Naive B cell (primary cell): ENCODE data around the gene PIK3R3. TPM values are rescaled to one million over a fixed set of nuclear protein-coding genes. Genes with fewer than 3 reads are reported as not detected.

Experiments
- ATAC-seq, 2 donors: fragments of 150-1000 bp; cut with Tn5 transposase; 2 replicates each; pipeline ENCODE4 v1.10.0; 2021; ENCODE audit warnings: low read depth in 2 of 2, mild to moderate bottlenecking in 2 of 2, moderate library complexity in 2 of 2
- DNase-seq: peaks from one replicate; pipeline ENCODE4 v3.0.0; 2022
- H3K27ac Mint-ChIP-seq, 6 donors: one replicate each; pipeline ENCODE4 v1.8.0; 2020 to 2022; ENCODE audit warnings: mild to moderate bottlenecking in 6 of 6, mixed read lengths in 6 of 6, moderate library complexity in 5 of 6, inconsistent platforms in 2 of 6
- H3K27me3 Mint-ChIP-seq, 3 donors: one replicate each; pipeline ENCODE4 v1.8.0; 2021 to 2022; ENCODE audit warnings: mixed read lengths in 3 of 3, mild to moderate bottlenecking in 1 of 3
- H3K36me3 Mint-ChIP-seq, 2 donors: one replicate each; pipeline ENCODE4 v1.8.0; 2020 to 2022; ENCODE audit warnings: mixed read lengths in 2 of 2, inconsistent platforms in 1 of 2, mild to moderate bottlenecking in 1 of 2
- H3K4me1 Mint-ChIP-seq, 3 donors: one replicate each; pipeline ENCODE4 v1.8.0; 2020 to 2022; ENCODE audit warnings: mixed read lengths in 3 of 3, inconsistent platforms in 1 of 3, mild to moderate bottlenecking in 1 of 3, moderate library complexity in 1 of 3
- H3K4me3 Mint-ChIP-seq, 8 donors: one replicate each; pipeline ENCODE4 v1.8.0; 2020 to 2022; ENCODE audit warnings: mild to moderate bottlenecking in 8 of 8, mixed read lengths in 8 of 8, moderate library complexity in 8 of 8, inconsistent platforms in 2 of 8
- H3K9me3 Mint-ChIP-seq, 7 donors: one replicate each; pipeline ENCODE4 v1.8.0; 2020 to 2022; ENCODE audit warnings: mixed read lengths in 7 of 7, mild to moderate bottlenecking in 5 of 7, inconsistent platforms in 2 of 7, moderate library complexity in 1 of 7
- polyA plus RNA-seq, 6 donors: library from polyadenylated mRNA; unstranded; fragments of 300-500 nt; fragmentation: Illumina TruSeq; gene quantifications; one replicate each; pipeline ENCODE4 v1.2.3, GENCODE V29; 2021; ENCODE audit warnings: low read depth in 6 of 6

The PIK3R3 gene
- polyA plus RNA-seq, 6 donors from 2014 or later = 0.11 to 0.31 (median 0.25) TPM; not detected in 3

GRCh38 chr1:46011121-46011695 lies 121.2 kb downstream of the PIK3R3 start:
- H3K27ac Mint-ChIP-seq = no peak overlapping the region
- peaks cover 0 to 2% (median 0%) of the 10 kb centered on the region in 7 donors for H3K9me3 Mint-ChIP-seq
- H3K36me3 Mint-ChIP-seq = peaks cover 15 to 35% of the 10 kb centered on the region in 2 donors
- H3K4me3 Mint-ChIP-seq = no peak overlapping the region
- ATAC-seq (no peak), DNase-seq (no peak)
- H3K4me1 Mint-ChIP-seq = no peaks in the 10 kb centered on the region
- no peaks in the 10 kb centered on the region for H3K27me3 Mint-ChIP-seq

DNA sequence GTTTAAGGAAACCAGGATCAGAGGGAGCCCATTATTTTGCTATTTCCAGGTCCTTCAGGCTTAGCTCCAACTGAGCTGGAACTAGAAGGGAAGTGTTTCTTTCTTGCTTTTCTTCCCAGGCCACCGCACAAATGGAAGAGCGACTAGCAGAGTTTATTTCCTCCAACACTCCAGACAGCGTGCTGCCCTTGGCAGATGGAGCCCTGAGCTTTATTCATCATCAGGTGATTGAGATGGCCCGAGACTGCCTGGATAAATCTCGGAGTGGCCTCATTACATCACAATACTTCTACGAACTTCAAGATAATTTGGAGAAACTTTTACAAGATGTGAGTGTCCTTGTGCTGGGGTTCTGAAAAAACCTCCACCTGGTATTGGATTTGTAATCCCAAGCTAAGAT lies 121.8 kb downstream of the PIK3R3 start:
- DNase-seq (no peak), ATAC-seq (no peak)
- Mint-ChIP-seq H3K9me3 (peaks cover 0 to 2% (median 0%) of the 10 kb centered on the region in 7 donors), H3K27me3 (no peaks in the 10 kb centered on the region), H3K27ac (no peak overlapping the region), H3K4me3 (no peak overlapping the region), H3K36me3 (peaks cover 15 to 35% of the 10 kb centered on the region in 2 donors), H3K4me1 (no peaks in the 10 kb centered on the region)

DNA sequence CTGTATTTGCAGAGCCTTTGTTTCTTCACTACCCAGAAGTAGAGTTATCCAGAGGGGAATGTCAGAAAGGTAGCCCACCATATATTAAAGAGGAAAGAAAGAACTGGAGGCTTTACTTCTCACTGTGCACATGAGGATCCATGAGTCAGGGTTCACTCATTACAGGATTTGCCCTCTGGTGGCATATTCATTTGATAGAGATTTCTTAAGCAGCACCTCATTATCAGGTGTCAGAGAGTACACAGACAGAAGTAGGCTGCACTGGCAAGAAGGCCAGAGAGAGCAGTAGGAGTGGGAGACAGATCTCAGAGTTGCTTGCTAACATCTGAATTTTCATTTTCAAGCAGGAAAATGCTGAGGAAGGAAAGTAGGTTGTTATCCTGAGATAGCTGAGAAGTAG lies 123.8 kb downstream of the PIK3R3 start:
- H3K27me3 Mint-ChIP-seq = no peaks in the 10 kb centered on the region
- no peak for DNase-seq
- H3K4me1 Mint-ChIP-seq = no peaks in the 10 kb centered on the region
- no peak overlapping the region for H3K4me3 Mint-ChIP-seq
- peaks cover 20 to 35% of the 10 kb centered on the region in 2 donors for H3K36me3 Mint-ChIP-seq
- H3K9me3 Mint-ChIP-seq = peaks cover 0 to 1% (median 0%) of the 10 kb centered on the region in 7 donors
- H3K27ac Mint-ChIP-seq = peak overlapping the region in 1 of 6 donors; percentile 84
- no peak for ATAC-seq

DNA sequence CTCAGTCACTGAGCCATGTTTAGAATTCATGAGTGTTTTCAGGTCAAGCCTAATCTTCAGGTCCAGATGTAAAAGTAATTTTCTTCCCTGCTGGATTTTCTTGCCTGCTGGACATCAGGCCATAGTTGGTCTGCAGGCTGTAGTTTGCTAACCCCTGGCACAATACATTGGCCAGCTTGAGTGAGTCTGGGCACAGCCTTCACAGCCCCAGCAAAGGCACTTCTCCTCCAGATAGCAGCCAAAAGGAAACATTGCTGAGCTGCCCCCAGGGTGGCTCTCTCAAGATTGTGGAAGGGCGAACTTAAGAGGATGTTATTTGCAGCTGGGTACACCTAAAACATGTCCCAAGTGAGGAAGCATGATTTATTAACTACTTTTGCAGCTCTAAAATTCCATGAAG lies 126.8 kb downstream of the PIK3R3 start:
- H3K4me3 Mint-ChIP-seq = no peak overlapping the region
- ATAC-seq (no peak), DNase-seq (no peak)
- no peaks in the 10 kb centered on the region for H3K27me3 Mint-ChIP-seq
- H3K36me3 Mint-ChIP-seq = peaks cover 19 to 34% of the 10 kb centered on the region in 2 donors
- no peaks in the 10 kb centered on the region for H3K4me1 Mint-ChIP-seq
- no peaks in the 10 kb centered on the region for H3K9me3 Mint-ChIP-seq
- no peak overlapping the region for H3K27ac Mint-ChIP-seq

DNA sequence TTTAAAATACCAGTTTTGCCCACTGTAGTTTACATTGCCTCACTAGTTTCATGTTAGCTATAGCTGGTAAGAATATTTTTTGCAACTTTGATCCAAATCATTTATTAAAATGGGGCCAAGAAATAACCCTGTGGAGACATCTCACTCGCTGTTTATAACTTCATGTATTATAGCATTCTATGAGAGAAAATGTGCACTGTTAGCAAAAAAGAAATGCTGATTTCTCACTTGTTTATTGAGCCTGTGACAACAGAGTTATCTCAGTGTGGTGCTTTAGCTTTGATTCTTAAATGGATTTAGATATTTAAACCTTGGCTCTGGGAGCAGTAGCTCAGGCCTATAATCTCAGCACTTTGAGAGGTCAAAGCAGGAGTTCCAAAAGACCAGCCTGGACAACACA lies 127.9 kb downstream of the PIK3R3 start:
- peak overlapping the region in 1 of 6 donors; percentile 9 for H3K27ac Mint-ChIP-seq
- H3K9me3 Mint-ChIP-seq = no peaks in the 10 kb centered on the region
- no peak overlapping the region for H3K4me3 Mint-ChIP-seq
- no peaks in the 10 kb centered on the region for H3K4me1 Mint-ChIP-seq
- peaks cover 13 to 23% of the 10 kb centered on the region in 2 donors for H3K36me3 Mint-ChIP-seq
- no peaks in the 10 kb centered on the region for H3K27me3 Mint-ChIP-seq
- ATAC-seq (no peak), DNase-seq (no peak)

- Mint-ChIP-seq H3K9me3 (no peaks in the 10 kb centered on the region), H3K27me3 (no peaks in the 10 kb centered on the region), H3K36me3 (peaks cover 9 to 16% of the 10 kb centered on the region in 2 donors), H3K27ac (no peak overlapping the region), H3K4me3 (no peak overlapping the region), H3K4me1 (no peaks in the 10 kb centered on the region)
- ATAC-seq (no peak), DNase-seq (no peak)
Measured at GRCh38 chr1:46003315-46003714, 129.1 kb downstream of the PIK3R3 start.

DNA sequence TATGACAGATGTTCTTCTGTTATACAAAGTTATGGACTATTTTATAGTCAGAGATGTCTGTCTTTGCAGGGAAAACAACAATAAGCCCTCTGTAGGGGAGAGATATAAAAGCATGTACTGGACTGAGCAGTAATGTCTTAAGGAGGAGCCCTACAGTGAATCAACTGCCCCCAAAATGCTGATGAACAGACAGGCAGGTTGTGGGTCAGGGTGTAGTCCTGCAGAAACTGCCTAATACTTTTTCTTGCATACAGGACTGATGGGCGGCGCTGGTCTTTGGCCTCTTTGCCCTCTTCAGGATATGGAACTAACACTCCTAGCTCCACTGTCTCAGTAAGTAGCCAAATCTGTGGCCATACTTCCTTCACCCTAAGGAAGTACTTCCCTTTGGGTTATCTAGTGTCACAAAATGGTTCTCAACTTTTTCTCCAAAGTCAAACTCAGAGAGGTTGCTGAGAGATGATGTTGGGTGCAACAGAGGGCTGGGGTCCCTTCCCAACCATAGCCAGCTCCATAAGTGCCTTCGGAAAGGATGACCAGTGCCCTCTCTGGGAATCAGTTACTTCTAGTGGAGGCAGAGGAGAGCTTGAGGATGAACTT lies 129.8 kb downstream of the PIK3R3 start:
- H3K36me3 Mint-ChIP-seq = peaks cover 5 to 9% of the 10 kb centered on the region in 2 donors
- no peaks in the 10 kb centered on the region for H3K9me3 Mint-ChIP-seq
- no peak for DNase-seq
- no peak overlapping the region for H3K4me3 Mint-ChIP-seq
- no peak overlapping the region for H3K27ac Mint-ChIP-seq
- H3K4me1 Mint-ChIP-seq = no peaks in the 10 kb centered on the region
- no peak for ATAC-seq
- H3K27me3 Mint-ChIP-seq = no peaks in the 10 kb centered on the region

- peaks cover 0 to 5% of the 10 kb centered on the region in 2 donors for H3K36me3 Mint-ChIP-seq
- no peaks in the 10 kb centered on the region for H3K9me3 Mint-ChIP-seq
- H3K4me1 Mint-ChIP-seq = no peaks in the 10 kb centered on the region
Measured at GRCh38 chr1:46001081-46001785, 131.2 kb downstream of the PIK3R3 start.

GRCh38 chr1:45999507-45999906 lies 132.9 kb downstream of the PIK3R3 start:
- no peaks in the 10 kb centered on the region for H3K9me3 Mint-ChIP-seq
- H3K4me1 Mint-ChIP-seq = no peaks in the 10 kb centered on the region
- ATAC-seq (no peak), DNase-seq (no peak)
- no peaks in the 10 kb centered on the region for H3K27me3 Mint-ChIP-seq
- H3K36me3 Mint-ChIP-seq = peaks cover 0 to 4% of the 10 kb centered on the region in 2 donors
- H3K4me3 Mint-ChIP-seq = no peak overlapping the region
- no peak overlapping the region for H3K27ac Mint-ChIP-seq

More at GRCh38 chr1:46001081-46001785, 131.2 kb downstream of the PIK3R3 start:
- Mint-ChIP-seq H3K27ac (peak overlapping the region in 1 of 6 donors; percentile 23), H3K4me3 (no peak overlapping the region), H3K27me3 (no peaks in the 10 kb centered on the region)
- DNase-seq (no peak), ATAC-seq (no peak)

- ATAC-seq (no peak), DNase-seq (no peak)
- no peaks in the 10 kb centered on the region for H3K36me3 Mint-ChIP-seq
- H3K27me3 Mint-ChIP-seq = no peaks in the 10 kb centered on the region
- no peaks in the 10 kb centered on the region for H3K9me3 Mint-ChIP-seq
- H3K27ac Mint-ChIP-seq = peak overlapping the region in 2 of 6 donors; percentile 42 to 74
- H3K4me3 Mint-ChIP-seq = no peak overlapping the region
- no peaks in the 10 kb centered on the region for H3K4me1 Mint-ChIP-seq
Measured at GRCh38 chr1:45998020-45998617, 134.3 kb downstream of the PIK3R3 start.

GRCh38 chr1:45995298-45995697 lies 137.1 kb downstream of the PIK3R3 start:
- peak overlapping the region in 1 of 6 donors; percentile 2 for H3K27ac Mint-ChIP-seq
- H3K36me3 Mint-ChIP-seq = peaks cover 0 to 8% of the 10 kb centered on the region in 2 donors
- peaks cover 0 to 10% (median 0%) of the 10 kb centered on the region in 7 donors for H3K9me3 Mint-ChIP-seq
- no peak for DNase-seq
- H3K4me3 Mint-ChIP-seq = no peak overlapping the region
- H3K4me1 Mint-ChIP-seq = peaks cover 8 to 9% (median 8%) of the 10 kb centered on the region in 3 donors
- no peaks in the 10 kb centered on the region for H3K27me3 Mint-ChIP-seq
- no peak for ATAC-seq

GRCh38 chr1:45994423-45994822 lies 138.0 kb downstream of the PIK3R3 start:
- no peak overlapping the region for H3K4me3 Mint-ChIP-seq

More at GRCh38 chr1:45994423-45994822, 138.0 kb downstream of the PIK3R3 start:
- DNase-seq (no peak), ATAC-seq (no peak)
- Mint-ChIP-seq H3K4me1 (peaks cover 11 to 13% (median 11%) of the 10 kb centered on the region in 3 donors), H3K9me3 (peaks cover 0 to 10% (median 0%) of the 10 kb centered on the region in 7 donors), H3K27ac (no peak overlapping the region), H3K36me3 (peaks cover 0 to 8% of the 10 kb centered on the region in 2 donors), H3K27me3 (no peaks in the 10 kb centered on the region)
